NCI-H2107 treated with DMSO at 0.1 percent for 48 hours (cell line): ENCODE results near the gene NAP1L4.
"Not testable (repeated sequence)": the region's sequence is repeated elsewhere in the genome, so short reads cannot be mapped to it uniquely, and the experiment has no call there.

Experiments used
- DNase-seq: peaks from one replicate; lab custom pipeline; 2025; ENCODE audit not compliant: unreplicated experiment; lab: John Stamatoyannopoulos, UW

The NAP1L4 gene

DNA sequence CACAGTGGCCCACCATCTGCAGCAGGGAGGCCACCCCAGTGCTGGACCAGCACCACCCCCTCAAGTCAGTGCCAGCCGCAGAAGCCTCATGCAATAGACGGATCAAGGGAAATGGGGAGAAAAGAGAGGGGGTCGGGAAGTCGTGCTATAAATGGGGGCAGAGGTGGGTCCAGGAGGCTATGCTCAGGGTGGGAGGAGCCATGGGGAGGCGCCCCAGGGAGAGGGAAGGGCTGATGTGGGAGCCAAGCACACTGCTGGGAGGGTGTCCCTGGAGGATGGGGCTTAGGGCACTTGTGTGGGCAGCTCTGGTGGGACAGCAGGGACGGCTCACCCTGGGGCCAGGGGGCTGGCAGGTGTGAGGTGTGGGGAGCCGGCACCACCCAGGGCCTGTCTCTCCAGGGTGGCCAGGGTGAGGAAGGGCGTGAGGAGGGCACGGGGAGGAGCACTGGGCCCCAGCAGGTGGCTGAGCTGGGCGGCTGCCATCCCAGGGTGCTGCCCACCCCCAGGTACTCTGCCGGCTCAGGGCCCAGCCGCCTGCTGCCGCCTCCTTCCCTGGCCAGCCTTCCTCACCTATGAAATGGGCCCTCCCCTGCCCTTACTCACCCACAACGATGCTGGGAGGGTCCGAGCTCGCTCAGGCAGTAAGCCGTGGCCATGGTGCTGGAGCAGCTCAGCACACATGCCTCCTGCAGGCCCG lies 80.9 kb downstream of the NAP1L4 start:
- DNase-seq, result no peak

- DNase-seq, result no peak
These were observed 81.7 kb downstream of the NAP1L4 start for GRCh38 chr11:2910401-2910955.

DNA sequence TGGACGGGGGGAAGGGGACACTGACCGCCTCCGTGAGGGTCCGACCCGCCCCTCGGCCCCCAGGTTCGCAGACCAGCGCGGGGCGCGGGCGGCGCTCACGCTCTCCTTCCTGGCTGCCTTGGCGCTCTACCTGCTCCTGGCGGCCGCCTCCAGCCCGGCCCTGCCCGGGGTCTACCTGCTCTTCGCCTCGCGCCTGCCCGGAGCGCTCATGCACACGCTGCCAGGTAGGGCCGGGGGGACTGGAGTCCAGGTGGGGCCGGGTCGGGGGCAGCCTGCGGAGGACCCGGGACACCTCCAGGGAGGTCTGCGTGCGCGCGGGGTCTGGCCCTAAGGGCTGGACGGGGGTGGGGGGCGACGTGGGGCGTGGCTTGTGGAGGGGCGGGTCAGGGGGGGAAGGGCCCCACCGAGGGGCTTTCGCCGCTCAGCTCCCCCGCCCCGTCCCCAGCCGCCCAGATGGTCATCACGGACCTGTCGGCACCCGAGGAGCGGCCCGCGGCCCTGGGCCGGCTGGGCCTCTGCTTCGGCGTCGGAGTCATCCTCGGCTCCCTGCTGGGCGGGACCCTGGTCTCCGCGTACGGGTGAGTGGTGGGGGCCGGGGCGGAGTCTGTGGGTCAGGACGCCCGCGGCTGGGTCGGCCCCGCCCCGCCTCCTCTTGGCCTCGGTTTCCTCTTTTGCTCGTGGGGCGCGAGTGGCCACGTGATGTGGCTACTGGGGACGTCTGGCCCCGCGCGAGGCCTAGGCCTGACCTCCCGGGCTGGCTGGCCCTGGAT lies 82.8 kb downstream of the NAP1L4 start:
- no peak for DNase-seq

GRCh38 chr11:2908130-2908529 lies 84.0 kb downstream of the NAP1L4 start:
- no peak for DNase-seq

GRCh38 chr11:2905299-2905698 lies 86.8 kb downstream of the NAP1L4 start:
- not testable (repeated sequence) for DNase-seq

DNA sequence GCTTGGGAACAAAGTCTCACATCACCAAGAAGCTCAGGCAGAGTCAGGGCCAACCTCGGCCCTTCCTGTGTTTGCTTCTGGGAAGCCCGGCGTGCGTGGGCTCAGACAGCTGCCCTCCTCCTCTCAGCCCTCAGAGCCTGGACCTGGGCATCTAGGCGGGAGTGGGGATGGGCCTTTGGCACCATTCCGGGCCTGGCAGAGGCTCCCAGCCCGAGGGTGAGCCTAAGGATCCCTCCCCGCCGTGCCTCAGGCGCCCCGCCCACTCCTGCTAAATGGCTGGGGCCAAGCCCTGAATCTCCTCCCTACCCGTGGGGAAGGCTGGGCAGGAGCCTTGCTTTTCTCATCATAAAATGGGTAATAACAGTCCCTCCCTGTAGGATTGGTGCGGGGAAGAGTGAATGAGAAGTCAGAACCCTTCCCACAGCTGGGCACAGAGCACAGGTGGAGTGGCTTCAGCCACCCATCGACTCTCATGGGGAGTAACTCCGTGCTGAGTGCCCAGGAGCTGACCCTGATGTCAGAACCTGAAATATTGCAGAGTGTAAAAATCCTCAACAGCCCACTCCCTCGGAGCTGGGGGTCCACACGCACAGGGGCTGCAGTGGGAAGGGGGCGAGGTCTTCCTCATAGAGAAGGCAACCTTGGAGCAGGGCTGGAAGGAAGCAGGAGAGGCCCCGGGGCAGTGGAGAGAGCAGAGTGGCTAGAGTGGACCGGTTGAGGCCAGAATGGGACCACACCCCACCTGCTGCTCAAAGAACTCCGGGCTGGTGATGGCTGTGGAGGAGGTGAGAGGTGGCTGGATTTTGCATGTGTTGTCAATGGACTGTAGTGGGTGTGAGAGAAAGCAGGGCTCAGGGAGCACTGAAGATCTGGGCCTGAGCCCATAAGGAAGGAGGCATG lies 87.7 kb downstream of the NAP1L4 start:
- DNase-seq, result no peak

DNA sequence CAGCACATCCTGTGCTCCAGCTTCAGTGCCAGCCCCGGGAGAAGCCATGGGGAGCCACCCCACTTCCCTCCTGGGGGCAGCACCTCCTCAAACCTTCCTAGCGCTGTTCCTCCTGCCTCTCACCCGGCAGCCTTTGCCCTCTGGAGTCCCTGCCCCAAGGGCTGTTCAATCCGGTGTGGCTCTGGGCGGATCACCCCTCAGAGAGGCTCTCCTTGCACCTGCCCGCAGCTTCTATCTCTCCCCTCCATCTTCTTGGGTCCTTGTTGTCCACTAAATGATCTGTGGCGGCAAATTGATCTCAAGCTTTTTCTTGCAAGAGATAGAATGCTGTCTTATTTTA lies 88.5 kb downstream of the NAP1L4 start:
- no peak for DNase-seq

DNA sequence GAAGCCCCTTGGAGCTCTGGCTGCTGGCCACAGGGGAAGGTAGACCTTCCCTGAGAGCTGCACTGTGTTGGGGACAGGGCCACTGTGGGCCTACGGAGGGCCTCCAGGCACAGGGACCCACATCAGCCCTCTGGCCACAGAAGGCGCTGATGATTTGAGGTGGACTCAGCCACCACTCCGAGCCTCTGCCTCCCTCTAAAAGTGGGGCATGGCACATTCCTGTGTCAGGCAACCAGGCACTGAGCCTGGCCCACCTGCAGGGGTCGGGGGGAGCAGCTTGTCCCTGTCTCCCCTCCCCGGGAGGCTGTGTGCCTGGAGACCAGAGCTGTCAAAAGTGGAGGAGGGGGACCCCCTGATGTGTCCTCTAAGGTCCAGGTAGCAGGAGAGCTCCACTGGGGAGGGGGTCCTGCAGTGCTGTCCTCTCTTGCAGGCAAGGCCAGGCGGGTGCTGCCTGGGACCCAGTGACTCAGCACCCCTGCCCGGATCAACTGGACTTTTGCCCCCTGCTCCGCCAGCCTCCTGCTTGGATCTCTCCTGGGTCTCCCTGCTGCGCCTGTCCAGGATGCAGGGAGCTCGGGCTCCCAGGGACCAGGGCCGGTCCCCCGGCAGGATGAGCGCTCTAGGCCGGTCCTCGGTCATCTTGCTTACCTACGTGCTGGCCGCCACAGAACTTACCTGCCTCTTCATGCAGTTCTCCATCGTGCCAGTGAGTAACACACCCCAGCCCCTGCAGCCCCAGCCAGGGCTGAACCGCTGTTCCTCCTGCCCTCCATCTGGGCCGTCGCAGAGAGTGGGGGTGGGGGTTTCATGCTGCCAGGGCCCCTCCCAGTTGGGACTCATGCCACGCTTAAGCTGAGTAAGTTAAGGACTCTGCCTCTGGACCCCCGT lies 89.1 kb downstream of the NAP1L4 start:
- DNase-seq, result no peak

- no peak for DNase-seq
These were observed 90.0 kb downstream of the NAP1L4 start for GRCh38 chr11:2901854-2902783.

DNA sequence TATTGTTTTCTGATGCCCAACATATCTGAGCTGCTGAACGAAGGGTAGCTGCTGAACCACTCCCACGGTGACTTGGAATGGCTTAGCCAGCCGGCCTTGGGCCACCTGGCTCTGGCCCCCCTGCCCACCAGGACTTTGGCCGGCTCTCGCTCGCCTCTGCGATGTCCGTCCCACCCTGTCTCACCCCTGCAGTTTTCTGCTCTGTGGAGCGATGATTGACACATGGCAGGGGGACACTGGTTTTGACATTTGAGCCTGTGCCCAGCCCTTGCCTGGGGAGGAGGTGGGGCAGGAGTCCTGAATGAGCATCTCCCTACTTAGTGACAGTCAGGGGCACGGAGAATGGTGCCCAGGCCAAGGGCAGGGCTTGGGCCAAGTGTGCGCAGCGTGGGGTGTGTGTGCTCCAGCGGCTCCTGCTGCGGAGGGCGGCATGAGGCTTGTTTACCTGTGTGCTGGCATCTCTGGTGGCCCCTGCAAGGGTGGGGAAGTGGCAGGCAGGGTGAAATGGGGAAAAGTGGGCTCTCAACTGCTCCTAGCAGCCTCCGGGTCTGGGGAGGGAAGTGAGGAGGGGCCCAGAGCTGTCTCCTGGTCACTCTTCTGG lies 90.8 kb downstream of the NAP1L4 start:
- no peak for DNase-seq

DNA sequence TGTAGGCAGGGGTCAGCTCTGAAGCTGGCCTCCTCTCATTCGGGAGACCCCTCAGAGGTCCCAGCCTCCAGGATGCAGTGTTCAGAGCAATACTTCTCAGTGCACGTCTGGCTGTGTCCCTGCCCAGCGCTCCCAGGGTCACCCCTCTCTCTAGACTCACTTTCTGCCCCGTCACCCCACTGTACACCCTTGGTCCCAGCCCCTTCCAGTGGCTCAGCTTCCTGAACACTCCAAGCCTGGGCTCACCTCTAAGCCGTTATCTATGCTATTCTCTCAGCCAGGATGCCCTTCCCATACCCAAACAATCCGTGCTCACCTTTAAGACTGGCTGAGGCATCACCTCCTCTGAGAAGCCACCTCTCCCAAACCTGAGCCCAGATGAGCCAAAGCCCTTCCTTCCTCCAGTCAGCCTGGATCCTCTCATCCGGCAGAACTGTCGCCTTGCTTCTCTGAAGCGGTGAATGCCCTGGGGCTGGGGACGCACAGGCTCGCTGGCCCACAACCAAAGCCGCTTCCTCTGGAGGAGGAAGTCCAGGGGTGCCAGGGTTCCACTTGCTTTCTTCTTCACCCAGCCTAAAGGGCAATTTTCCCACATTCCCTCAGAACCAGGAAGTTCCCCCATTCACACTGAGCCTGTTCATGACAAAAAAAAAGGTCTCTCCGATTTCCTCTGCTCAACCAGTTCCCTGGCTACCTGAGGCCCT lies 92.9 kb downstream of the NAP1L4 start:
- DNase-seq, result no peak

DNA sequence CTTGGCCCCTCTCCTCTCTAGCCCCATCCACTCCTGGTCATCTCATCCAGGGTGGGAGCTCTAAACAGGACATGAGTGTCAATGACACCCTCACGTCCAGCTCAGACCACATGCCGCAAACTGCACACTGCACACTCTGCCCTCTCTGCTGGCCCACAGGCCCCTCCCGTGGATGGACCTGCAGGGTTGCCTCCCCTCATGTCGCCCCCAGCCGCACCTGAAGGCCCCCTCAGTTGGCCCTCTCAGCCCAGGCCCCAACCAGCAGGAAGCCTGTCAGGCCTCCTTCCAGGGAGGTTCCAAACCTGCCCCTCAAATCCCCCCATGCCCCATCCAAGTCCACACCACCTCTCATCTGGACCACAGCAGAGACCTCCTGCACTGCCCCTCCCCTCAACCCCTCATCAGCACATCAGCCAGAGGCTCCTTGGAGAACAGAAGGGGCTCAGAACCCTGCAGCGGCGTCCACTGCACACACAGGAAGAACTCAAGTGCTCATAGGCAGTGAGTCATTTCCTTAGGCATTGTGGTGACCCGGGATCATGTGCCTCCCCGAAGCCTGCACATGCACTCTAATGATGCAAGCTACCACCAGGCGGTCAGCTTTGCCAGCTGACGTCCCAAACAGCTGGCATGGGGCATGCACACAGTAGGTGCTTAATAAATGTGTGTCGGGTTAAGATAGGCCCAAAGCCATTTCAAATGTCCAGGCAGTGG lies 93.6 kb downstream of the NAP1L4 start:
- no peak for DNase-seq

- DNase-seq, result no peak
These were observed 95.1 kb downstream of the NAP1L4 start for GRCh38 chr11:2897048-2897447.

DNA sequence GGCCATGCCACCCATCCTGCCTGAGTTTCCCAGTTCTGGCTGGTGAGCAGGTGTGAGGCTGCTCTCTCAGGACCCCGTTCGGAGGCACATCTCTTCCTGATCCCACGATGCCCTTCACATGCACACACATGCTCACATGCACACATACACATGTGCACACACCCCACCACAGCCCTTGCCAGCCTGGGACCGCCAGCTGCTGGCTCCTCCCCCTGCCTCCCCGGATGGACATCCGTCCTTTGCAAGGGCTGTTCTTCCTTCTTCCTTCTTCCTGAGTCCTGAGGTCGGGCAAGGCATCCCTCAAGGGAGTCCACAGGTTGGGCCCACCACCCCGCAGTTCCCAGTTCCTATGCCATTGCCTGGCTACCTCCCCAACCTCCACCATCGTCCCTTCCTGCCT lies 96.1 kb downstream of the NAP1L4 start:
- no peak for DNase-seq
